Cardiac fibroblast (primary cell): ENCODE measurements around the gene CARNS1.
A peak's percentile ranks its signal among the peaks of the same experiment; 100 is the strongest.
"Not testable (repeated sequence)": the region's sequence is repeated elsewhere in the genome, so short reads cannot be mapped to it uniquely, and the experiment has no call there.

ENCODE experiments used
- DNase-seq, 2 donors: peaks; one replicate each; pipeline versions ENCODE4 v3.0.0 to v3.0.0-alpha.2; 2010; ENCODE audit warnings: low read depth in 2 of 2
- H3K4me3 ChIP-seq, 2 donors: replicated peaks in 1 of 2; 1 replicate in 1 of 2; 2 replicates in 1 of 2; pipeline ENCODE4 v1.5.1; 2011; ENCODE audit warnings: low read depth in 2 of 2, low read length in 2 of 2, mild to moderate bottlenecking in 2 of 2, moderate library complexity in 1 of 2
- TF ChIP-seq, protein P1 (sequence below): IDR thresholded peaks from one replicate; pipeline ENCODE4 v1.5.1; 2011; ENCODE audit warnings: low read depth, mild to moderate bottlenecking, low read length, inconsistent platforms

Gene CARNS1

DNA sequence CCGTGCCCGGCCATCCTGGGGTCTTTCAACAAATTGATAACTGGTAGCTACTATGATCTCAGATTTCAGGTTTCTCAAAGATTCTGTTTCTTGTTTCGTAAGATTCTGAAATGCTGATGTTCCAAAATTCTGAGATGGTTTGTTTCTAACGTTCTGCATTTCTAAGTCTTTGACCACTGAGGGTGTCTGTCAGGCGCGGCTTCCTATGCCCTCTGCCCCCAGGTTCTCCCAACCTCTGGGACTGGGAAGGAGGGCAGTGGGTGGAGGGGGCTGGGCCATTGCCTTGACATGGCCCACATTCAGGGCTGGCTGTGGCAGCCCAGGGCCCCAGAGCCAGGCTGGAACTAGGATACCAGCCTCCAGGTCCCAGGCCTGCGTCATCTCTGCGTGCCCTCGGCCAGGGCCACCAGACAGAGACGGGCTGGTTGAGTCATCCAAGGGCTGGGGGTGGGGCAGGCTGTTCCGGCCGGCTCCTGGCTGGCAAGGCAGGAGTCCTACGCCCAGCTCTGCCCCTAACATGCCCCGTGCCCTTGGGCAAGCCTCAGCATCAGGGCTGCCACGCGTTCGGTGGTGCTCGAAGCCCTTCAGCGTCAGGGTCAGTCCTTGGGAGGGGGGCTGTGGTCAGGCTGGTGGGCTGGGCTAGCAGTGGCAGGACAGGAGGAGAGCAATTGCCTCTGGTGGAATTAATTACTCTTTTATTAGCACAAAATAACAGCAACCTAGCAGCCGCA, 48.4 kb downstream of the CARNS1 start:
- H3K4me3 ChIP-seq, result peak overlapping the region; percentile 15 to 42
- peak in 1 of 2 donors; percentile 62 for DNase-seq
- TF ChIP-seq, protein P1, sequence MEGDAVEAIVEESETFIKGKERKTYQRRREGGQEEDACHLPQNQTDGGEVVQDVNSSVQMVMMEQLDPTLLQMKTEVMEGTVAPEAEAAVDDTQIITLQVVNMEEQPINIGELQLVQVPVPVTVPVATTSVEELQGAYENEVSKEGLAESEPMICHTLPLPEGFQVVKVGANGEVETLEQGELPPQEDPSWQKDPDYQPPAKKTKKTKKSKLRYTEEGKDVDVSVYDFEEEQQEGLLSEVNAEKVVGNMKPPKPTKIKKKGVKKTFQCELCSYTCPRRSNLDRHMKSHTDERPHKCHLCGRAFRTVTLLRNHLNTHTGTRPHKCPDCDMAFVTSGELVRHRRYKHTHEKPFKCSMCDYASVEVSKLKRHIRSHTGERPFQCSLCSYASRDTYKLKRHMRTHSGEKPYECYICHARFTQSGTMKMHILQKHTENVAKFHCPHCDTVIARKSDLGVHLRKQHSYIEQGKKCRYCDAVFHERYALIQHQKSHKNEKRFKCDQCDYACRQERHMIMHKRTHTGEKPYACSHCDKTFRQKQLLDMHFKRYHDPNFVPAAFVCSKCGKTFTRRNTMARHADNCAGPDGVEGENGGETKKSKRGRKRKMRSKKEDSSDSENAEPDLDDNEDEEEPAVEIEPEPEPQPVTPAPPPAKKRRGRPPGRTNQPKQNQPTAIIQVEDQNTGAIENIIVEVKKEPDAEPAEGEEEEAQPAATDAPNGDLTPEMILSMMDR, result no peak

DNA sequence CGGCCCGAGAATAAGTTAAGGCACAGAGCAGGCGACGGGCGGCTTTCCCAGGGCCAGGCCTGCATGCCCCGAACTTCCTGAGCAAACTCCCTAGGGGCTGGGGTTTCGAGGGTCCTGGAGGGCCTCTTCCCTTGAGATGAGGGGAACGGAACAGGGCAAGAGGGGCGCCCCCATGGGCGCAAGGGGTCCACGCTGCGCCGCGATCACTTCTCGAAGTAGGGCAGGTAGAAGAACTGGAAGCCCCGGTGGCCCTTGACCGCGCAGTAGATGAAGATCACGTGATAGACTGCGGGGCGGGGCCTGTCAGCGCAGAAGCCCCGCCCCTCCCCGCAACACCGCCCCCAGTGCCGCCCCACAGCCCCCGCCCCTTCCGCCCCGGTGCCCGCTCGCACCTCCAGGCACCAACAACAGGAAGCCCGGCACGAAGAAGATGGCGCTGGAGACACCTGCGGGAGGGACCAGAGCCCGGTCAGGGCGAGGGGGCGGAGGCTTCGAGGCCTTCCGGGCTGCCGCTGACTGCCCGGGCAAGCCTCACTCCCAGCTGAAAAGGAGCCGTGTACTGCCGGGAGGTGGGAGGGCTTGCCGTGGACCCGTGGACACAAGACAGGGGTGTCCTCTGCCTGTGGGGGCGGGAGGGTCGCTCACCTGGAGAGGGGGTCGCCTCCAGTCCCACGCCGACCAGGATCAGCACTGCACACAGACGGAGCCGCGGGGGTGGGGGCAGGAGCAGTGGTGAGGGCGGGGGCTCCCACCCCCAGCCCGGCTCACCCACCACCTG, 49.1 kb downstream of the CARNS1 start:
- H3K4me3 ChIP-seq, result peak overlapping the region; percentile 56
- DNase-seq, result peak; percentile 61 to 68
- TF ChIP-seq, protein P1, result no peak

DNA sequence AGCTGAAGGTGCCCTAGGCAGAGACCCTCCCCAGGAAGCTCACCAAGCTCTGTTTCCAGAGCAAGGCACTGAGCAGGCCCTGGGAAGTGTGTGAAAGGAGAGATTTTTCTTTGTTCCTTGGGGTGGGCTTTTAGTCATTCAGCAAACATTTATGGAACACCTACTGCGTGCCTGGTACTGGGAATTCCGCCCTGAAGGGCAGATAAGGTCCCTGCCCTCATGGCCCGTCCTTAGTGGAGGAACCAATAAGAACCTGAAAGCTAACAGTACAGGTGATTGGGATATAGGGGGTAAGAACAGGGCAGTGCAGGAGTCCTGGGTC, 49.7 kb downstream of the CARNS1 start:
- no peak for DNase-seq
- peak overlapping the region; percentile 56 for H3K4me3 ChIP-seq
- TF ChIP-seq, protein P1, result no peak

DNA sequence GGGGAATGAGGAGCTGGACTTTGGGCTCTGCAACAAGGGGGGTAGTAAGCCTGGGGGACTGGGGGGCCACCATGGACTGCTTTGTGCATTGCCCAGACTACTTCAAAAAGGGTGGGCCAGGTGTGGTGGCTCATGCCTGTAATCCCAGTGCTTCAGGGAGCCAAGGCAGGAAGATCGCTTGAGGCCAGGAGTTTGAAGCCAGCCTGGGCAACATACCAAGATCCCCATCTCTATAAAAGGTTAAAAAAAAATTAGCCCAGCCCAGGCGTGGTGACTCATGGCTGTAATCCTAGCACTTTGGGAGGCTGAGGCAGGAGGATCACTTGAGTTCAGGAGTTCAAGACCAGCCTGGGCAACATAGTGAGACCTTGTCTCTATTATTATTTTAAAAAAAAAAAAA, 50.1 kb downstream of the CARNS1 start:
- DNase-seq, result peak; percentile 20 to 38
- H3K4me3 ChIP-seq, result not testable (repeated sequence)

DNA sequence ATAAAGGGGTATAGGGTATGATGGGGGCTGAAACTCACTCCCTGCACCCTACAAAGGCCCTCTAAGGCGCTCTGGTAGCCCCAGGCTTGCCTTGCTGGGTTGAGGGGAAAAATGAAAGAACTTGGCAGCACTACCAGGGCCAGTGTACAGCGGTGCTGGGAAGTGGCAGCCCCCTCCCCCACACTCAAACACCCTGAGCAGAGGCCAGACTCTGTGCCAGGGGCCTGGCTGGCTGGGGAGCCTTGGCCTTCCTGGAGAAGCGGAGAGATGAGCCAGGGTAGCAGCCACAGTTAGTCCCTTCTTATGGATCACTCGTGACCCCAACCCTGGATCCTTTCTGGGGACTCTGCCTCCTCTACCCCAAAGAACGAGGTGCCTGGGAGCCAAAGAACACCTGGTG, 50.9 kb downstream of the CARNS1 start:
- DNase-seq, result no peak
- TF ChIP-seq, protein P1, result no peak
- H3K4me3 ChIP-seq, result no peak overlapping the region

DNA sequence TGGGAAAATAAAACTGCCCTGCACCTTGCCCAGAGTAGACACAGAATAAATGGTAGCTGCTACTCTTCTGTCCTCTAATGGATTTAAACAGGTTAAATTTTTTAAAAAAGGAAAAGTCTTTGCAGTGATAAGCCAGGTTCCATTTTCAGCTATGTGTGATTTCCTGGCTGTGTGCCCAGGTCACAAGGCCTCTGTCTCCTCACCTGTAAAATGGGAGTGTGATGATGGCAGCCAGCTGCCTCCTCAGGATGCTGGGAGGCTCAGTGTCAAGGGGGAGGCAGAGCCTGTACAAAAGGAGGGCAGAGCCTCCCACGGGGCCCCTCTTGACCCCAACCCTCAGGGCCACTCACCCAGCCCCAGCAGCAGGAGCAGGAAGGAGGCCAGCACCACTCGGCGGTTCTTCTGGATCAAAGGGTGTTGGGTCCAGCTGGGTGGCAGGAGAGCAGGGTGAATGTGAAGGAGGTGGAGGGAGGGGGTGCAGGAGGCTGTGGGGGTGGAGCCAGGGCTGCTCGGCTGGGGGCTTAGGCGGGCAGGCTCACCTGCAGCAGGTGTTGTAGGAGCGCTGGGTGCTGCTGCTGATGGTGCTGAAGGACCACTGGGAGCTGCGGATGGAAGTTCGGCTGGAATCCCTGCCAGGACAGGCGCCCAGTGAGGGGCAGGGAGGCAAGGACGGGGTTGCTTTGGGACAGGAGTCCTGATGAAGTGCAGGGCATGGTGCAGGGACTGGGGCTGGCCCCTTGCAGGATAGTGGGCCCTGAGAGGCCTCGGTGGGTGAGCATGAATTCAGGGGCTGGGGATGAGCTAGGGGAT, 51.7 kb downstream of the CARNS1 start:
- H3K4me3 ChIP-seq, result no peak overlapping the region
- no peak for DNase-seq
- TF ChIP-seq, protein P1, result no peak

DNA sequence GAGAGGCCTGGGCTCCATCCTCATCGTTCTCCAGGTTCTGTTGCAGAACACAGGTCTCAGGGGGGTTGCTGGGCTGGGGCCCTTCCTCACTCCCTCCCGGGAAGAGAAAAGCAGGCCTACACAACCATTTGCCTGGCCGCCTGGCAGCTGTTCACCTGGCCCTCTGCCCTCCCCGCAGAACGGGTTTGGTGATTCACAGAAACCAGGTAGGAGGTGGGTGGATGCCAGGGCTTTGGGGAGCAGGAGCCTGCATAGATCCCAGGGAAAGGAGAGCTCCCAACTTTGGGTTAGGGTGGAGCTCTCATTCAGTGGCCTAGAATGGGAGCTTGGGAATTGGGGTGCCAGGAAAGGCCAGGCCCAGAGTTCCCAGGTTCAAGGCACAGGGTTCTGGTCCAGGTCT, 52.6 kb downstream of the CARNS1 start:
- TF ChIP-seq, protein P1, result no peak
- peak overlapping the region; percentile 71 to 82 for H3K4me3 ChIP-seq
- no peak for DNase-seq
